Measurements from ENCODE around the gene SARDH. TPM values are rescaled to one million over a fixed set of nuclear protein-coding genes. Genes with fewer than 3 reads are reported as not detected.

Gene SARDH
- total and polyA plus RNA-seq, 9 donors: 4.9 to 7.1 (median 5.7) TPM

DNA sequence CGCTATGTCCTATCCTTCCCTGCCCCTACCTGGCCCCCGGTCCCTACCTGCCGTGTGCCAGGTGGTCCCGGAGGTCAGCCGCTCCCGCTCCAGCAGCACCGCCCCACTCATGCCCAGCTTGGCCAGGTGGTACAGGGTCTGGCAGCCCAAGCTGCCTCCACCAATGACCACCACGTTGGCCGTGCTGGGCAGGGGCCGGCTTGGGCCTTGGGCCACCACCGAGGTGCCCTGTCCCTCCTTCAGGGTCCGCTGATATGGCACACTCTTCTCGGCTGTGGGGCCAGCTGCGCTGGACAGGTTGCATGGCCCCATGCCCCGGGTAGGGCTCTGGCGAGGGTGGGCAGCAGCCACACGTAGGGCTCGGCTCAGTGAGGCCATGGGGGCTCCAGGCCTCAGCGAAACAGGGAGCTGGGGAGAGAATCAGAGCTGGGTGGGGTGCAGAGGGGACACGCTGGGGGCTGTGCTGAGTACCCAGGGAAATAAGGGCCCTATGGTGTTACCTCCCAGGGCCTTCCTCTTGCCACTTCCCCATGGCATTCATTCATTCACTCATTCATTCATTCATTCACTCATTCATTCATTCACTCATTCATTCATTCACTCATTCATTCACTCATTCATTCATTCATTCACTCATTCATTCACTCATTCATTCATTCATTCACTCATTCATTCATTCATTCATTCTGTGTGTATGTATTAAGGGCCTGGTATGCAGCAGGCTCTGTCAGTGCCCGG, 4.2 kb downstream of the SARDH start:
- 79% methylated on average over 18 of the region's 21 CpGs for WGBS (ENCODE audit: insufficient coverage)
- Histone ChIP-seq H3K9me3 (replicated peaks; ENCODE audit: control insufficient read depth, low read depth, low read length) (no peaks in the 10 kb centered on the region), H3K4me1 (ENCODE audit: control insufficient read depth, insufficient read depth, low read length) (peaks cover 34% of the 10 kb centered on the region), H3K4me3 (ENCODE audit: low read length) (no peak overlapping the region), H3K36me3 (ENCODE audit: control insufficient read depth, insufficient read depth, low read length) (no peaks in the 10 kb centered on the region), H3K27me3 (ENCODE audit: control insufficient read depth, insufficient read depth, low read length) (peaks cover 2% of the 10 kb centered on the region), H3K27ac (ENCODE audit: low read length) (no peak overlapping the region)
- DNase-seq: peak; percentile 2

DNA sequence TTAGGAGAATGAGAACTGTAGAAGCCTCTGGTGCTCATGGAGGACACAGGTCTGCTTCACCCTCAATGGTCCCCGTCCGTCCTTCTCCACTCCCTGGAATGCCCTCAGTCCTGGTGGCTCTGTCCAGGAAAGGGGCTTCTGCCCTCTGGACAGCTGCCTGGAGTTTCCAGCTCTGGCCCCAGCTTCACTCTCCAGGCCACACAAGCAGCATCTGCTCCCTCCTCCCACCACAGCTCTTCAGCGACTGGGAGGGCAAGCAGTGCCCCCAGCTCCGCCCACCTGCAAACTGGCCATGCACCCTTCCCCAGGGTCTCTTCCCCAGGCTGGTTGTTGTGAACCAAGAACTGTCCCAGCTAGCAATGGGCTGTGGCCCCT, 4.7 kb downstream of the SARDH start:
- Histone ChIP-seq H3K27me3 (ENCODE audit: control insufficient read depth, insufficient read depth, low read length) (peaks cover 2% of the 10 kb centered on the region), H3K4me1 (ENCODE audit: control insufficient read depth, insufficient read depth, low read length) (peaks cover 29% of the 10 kb centered on the region), H3K9me3 (replicated peaks; ENCODE audit: control insufficient read depth, low read depth, low read length) (no peaks in the 10 kb centered on the region), H3K4me3 (ENCODE audit: low read length) (no peak overlapping the region), H3K27ac (ENCODE audit: low read length) (no peak overlapping the region), H3K36me3 (ENCODE audit: control insufficient read depth, insufficient read depth, low read length) (no peaks in the 10 kb centered on the region)
- WGBS (ENCODE audit: insufficient coverage): 78% methylated on average over 4 of the region's 4 CpGs
- peak; percentile 4 for DNase-seq

DNA sequence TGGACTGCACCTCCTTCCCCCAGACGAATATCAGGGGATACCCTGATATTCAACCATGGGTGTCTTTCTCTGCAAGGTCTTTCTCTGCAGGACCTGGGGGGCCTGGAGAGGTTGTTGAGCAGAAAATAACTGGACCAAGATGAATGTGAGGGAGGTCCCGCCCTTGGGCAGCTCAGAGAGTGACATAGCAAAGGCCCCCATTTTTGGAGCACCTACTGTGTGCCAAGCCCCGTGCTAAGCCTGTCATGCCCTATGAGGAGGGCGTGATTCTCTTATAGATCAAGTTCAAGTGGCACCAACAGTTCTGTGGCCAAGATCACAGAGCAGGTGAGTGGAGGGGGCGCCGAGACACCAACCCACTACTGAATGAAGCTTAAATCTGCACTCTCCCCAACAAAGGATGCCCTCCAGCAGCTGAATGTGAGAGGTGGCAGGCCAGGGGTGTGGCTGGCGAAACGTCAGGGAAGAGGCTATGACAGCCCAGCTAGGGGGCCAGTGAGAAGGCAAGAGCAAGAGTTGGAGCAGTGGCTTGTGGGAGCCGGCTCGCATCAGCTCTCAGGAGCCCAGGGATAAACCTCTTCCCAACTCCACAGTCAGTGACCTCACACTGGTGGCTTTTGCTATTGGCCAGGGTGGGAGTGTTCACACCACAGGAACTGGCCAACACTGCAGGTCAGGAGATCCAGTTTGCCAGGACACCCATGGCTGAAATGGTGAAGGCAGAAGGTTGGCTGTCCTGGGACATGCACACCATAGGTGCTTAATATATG, 5.3 kb downstream of the SARDH start:
- no peaks in the 10 kb centered on the region for H3K9me3 ChIP-seq (replicated peaks; ENCODE audit: control insufficient read depth, low read depth, low read length)
- DNase-seq: no peak
- peaks cover 2% of the 10 kb centered on the region for H3K27me3 ChIP-seq (ENCODE audit: control insufficient read depth, insufficient read depth, low read length)
- H3K27ac ChIP-seq (ENCODE audit: low read length): no peak overlapping the region
- 89% methylated on average over 2 of the region's 10 CpGs for WGBS (ENCODE audit: insufficient coverage)
- H3K36me3 ChIP-seq (ENCODE audit: control insufficient read depth, insufficient read depth, low read length): no peaks in the 10 kb centered on the region
- H3K4me3 ChIP-seq (ENCODE audit: low read length): no peak overlapping the region
- peaks cover 23% of the 10 kb centered on the region for H3K4me1 ChIP-seq (ENCODE audit: control insufficient read depth, insufficient read depth, low read length)

DNA sequence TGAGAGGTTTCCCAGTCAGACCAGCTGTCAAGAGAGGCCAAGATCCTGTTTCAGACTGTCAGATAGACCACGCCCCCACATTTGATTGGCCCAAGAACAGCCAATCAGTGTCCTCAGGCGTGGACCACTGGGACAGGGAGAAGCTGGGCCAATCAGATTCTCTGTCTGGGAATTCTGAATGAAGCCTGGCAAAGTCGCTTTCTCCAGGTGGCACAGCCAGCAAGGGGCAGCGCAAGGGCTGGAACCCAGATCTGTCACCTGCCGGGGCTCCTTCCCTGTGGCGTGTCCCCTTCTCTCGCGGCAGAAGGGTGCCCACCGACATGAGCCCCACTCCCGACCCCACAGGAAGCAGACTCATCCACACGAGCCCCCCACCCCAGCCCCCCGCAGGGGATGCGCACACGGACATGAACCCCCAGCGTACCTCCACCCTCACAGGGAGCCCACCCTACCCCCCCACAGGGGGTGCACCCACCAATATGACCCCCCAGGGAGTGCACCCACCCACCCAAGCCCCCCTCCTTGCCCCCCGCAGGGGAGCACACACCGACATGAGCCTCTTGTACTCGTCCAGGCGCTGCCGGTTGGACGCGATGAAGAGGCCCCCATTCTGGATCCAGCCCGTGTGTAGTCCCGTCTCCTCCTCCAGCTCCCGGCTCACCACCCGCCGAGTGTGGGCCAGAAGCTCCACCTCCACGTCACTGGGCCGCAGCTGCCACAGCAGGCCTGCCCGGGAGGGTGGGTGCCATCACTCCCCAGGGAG, 6.1 kb downstream of the SARDH start:
- Histone ChIP-seq H3K4me3 (ENCODE audit: low read length) (no peak overlapping the region), H3K27me3 (ENCODE audit: control insufficient read depth, insufficient read depth, low read length) (peaks cover 4% of the 10 kb centered on the region), H3K9me3 (replicated peaks; ENCODE audit: control insufficient read depth, low read depth, low read length) (no peaks in the 10 kb centered on the region), H3K36me3 (ENCODE audit: control insufficient read depth, insufficient read depth, low read length) (no peaks in the 10 kb centered on the region), H3K27ac (ENCODE audit: low read length) (no peak overlapping the region), H3K4me1 (ENCODE audit: control insufficient read depth, insufficient read depth, low read length) (peaks cover 15% of the 10 kb centered on the region)
- peak; percentile 76 for DNase-seq
- WGBS (ENCODE audit: insufficient coverage): 70% methylated on average over 20 of the region's 30 CpGs

DNA sequence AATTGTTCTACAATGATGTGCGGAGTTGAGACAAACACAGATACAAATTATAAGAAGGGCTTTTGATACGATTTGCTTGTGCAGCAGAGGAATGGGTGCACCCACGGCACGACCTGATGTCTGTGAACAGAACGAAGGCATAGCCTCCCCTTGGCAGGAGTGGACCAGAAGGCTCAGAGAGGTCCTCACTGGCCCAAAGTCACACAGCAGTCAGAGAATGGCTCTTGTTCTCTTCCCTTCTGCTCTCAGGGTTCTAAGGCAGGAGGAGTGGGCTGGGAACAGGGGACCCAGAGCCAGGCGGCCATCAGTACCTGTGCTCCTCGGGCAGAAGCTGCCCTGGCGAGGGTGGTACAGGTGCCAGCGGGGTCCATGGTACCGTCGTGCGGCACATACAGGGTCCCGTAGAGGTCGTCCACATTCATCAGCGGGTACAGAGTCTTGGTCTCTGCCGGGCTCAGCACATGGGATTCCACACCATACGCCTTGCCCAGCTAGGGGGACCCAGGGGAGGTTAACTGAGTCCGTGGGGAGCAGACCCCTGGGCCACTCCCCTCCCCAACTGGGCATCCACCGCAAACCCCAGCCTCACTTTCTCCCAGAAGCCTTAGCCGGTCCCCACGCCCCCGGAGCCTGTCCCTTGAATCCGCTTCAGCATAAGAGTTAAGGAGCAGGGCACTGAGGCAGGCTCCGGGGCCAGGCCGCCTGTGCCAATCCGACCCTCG, 7.0 kb downstream of the SARDH start:
- Histone ChIP-seq H3K4me3 (ENCODE audit: low read length) (no peak overlapping the region), H3K27ac (ENCODE audit: low read length) (no peak overlapping the region), H3K36me3 (ENCODE audit: control insufficient read depth, insufficient read depth, low read length) (no peaks in the 10 kb centered on the region), H3K4me1 (ENCODE audit: control insufficient read depth, insufficient read depth, low read length) (peaks cover 9% of the 10 kb centered on the region), H3K9me3 (replicated peaks; ENCODE audit: control insufficient read depth, low read depth, low read length) (no peaks in the 10 kb centered on the region), H3K27me3 (ENCODE audit: control insufficient read depth, insufficient read depth, low read length) (peaks cover 4% of the 10 kb centered on the region)
- 87% methylated on average over 18 of the region's 27 CpGs for WGBS (ENCODE audit: insufficient coverage)
- DNase-seq: no peak

DNA sequence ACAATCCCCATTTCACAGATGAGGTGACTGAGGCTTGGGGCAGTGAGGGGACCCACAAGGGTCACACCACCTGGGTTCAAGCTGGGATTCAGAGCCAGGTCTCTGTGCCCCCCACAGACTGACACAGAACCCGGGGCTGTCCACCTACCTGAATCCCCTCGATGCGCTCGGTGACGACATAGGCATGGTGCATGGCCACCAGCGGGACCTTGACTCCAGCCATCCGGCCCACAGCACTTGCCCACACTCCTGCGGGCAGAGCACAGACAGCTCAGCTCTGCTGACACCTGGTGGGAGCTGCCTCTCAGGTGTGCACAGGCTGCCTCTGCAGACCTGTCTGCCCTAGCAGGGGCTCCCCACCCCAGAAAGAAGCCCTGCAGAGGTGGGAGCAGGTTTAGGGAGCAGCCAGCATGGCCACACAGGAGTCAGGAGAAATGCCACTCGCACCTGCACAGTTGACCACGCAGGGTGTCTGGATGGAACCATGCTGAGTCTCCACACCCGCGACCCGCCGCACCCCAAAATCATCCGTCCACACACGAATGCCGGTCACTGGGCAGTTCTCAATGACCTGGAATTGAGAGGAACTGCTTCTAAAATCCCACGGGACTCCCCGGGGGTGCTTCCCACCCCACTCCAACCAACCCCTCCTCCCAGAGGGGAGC, 8.4 kb downstream of the SARDH start:
- no peak for DNase-seq
- Histone ChIP-seq H3K27ac (ENCODE audit: low read length) (no peak overlapping the region), H3K4me3 (ENCODE audit: low read length) (no peak overlapping the region), H3K4me1 (ENCODE audit: control insufficient read depth, insufficient read depth, low read length) (peaks cover 6% of the 10 kb centered on the region), H3K36me3 (ENCODE audit: control insufficient read depth, insufficient read depth, low read length) (no peaks in the 10 kb centered on the region), H3K27me3 (ENCODE audit: control insufficient read depth, insufficient read depth, low read length) (peaks cover 4% of the 10 kb centered on the region), H3K9me3 (replicated peaks; ENCODE audit: control insufficient read depth, low read depth, low read length) (no peaks in the 10 kb centered on the region)
- 87% methylated on average over 12 of the region's 19 CpGs for WGBS (ENCODE audit: insufficient coverage)

DNA sequence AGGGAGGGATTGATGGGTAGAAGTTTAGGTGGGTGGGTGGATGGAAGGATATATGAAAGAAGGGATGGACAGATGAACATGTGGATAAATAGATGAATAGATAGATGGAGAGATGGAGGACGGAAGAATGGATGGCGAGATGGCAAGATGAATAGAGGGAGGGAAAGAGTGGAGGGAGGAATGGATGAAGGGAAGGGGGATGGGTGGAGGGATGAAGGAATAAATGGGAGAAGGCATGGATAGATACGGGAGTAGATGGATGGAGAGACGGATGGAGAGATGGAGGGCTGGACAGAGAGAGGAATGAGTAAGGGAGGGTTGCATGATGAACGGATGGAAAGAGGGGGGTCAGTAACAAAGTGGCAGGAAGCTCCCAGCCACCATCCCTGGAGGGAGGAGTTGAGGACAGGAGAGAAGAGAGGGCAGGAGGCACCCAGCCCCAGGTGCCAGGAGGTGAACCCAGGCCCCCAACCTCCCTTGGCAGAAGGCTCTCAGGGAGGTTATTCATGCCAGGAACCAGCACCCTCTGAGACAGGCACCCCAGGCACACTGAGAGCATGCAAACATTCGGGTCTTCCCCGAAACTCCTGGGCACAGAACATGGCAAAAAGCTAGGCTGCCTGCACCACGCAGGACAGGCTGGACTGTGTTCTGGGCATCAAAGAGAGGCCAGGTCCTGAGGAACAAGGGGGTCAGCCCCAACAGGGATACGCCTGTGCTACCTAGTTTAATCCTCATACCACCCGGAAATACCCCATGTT, 9.1 kb downstream of the SARDH start:
- no peaks in the 10 kb centered on the region for H3K36me3 ChIP-seq (ENCODE audit: control insufficient read depth, insufficient read depth, low read length)
- no peak for DNase-seq
- no peak overlapping the region for H3K4me3 ChIP-seq (ENCODE audit: low read length)
- H3K4me1 ChIP-seq (ENCODE audit: control insufficient read depth, insufficient read depth, low read length): peaks cover 6% of the 10 kb centered on the region
- H3K27ac ChIP-seq (ENCODE audit: low read length): no peak overlapping the region
- no peaks in the 10 kb centered on the region for H3K9me3 ChIP-seq (replicated peaks; ENCODE audit: control insufficient read depth, low read depth, low read length)
- peaks cover 4% of the 10 kb centered on the region for H3K27me3 ChIP-seq (ENCODE audit: control insufficient read depth, insufficient read depth, low read length)
- 83% methylated on average over 8 of the region's 10 CpGs for WGBS (ENCODE audit: insufficient coverage)

DNA sequence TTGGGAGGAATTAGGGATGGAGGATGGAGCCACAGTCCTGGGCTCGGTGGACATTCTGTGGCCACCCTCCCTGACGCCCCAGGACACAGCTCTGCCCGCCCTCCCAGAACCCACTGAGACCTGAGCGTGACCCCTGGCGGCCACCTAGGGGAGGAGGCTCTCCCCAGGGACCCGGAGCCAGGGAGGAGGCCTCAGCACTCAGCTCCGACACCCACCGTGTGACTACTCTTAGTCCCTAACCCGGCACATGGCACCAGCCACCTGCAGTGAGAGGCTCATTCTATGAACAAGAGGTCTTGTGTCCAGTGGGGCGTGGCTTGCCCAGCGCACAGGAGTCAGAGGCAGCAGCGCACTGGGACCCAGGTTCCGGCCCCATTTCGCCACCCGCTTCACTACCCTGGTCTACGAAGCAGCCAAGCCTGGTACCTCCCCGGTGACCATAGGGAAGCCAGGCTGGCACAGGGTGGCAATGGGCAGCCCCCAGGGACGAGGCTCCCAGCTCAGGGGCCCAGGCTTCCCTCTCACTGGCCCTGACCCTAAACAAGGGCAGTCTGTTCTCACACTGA, 10.2 kb downstream of the SARDH start:
- Histone ChIP-seq H3K9me3 (replicated peaks; ENCODE audit: control insufficient read depth, low read depth, low read length) (no peaks in the 10 kb centered on the region), H3K27me3 (ENCODE audit: control insufficient read depth, insufficient read depth, low read length) (peaks cover 4% of the 10 kb centered on the region)
- WGBS (ENCODE audit: insufficient coverage): 86% methylated on average over 16 of the region's 18 CpGs

More for the DNA sequence above, 10.2 kb downstream of the SARDH start:
- no peak overlapping the region for H3K27ac ChIP-seq (ENCODE audit: low read length)
- H3K4me3 ChIP-seq (ENCODE audit: low read length): no peak overlapping the region
- no peaks in the 10 kb centered on the region for H3K36me3 ChIP-seq (ENCODE audit: control insufficient read depth, insufficient read depth, low read length)
- no peak for DNase-seq
- H3K4me1 ChIP-seq (ENCODE audit: control insufficient read depth, insufficient read depth, low read length): peaks cover 6% of the 10 kb centered on the region
